COLO668 (cell line): Measurements from ENCODE around the gene INVS.

Experiments
- DNase-seq: peaks from one replicate; lab custom pipeline; 2025; ENCODE audit not compliant: unreplicated experiment; lab: John Stamatoyannopoulos, UW

The INVS gene

DNA sequence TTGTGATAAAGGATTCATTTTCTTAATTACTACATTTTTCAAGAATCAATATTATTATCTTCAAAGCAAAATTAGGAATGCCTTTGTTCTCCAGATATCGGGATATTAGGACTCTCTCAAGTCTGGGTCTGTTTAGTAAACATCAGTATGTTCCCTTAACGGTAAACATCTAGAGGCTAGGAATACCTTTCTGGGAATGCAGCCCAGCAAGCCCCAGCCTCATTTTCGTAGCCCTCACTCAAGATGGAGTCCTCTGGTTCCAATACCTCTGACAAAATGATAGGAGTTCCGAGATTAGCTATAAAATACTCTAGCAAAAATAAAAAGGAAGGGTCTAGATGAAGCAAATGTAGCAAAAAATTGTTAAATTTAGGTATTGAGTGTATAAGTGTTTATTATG is 169.2 kb downstream of the INVS start:
- DNase-seq: no peak

DNA sequence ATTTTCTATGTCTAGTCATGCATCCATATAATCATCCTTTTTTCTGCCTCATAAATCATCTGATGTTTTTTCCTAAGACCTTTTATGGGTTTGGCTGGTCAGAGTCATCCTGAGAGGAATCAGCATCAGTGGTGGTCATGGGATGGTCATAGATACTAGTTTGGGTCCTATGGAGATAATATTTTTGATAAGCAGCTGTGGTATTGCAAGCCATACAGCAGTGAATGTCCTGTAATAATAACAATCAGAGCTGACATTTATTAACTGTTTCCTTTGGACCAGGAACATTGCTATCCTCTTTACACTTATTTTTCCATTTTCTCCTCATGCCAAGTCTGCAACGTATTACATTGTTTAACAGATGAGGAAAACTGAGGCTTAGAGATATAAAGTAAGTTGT is 170.6 kb downstream of the INVS start:
- no peak for DNase-seq

DNA sequence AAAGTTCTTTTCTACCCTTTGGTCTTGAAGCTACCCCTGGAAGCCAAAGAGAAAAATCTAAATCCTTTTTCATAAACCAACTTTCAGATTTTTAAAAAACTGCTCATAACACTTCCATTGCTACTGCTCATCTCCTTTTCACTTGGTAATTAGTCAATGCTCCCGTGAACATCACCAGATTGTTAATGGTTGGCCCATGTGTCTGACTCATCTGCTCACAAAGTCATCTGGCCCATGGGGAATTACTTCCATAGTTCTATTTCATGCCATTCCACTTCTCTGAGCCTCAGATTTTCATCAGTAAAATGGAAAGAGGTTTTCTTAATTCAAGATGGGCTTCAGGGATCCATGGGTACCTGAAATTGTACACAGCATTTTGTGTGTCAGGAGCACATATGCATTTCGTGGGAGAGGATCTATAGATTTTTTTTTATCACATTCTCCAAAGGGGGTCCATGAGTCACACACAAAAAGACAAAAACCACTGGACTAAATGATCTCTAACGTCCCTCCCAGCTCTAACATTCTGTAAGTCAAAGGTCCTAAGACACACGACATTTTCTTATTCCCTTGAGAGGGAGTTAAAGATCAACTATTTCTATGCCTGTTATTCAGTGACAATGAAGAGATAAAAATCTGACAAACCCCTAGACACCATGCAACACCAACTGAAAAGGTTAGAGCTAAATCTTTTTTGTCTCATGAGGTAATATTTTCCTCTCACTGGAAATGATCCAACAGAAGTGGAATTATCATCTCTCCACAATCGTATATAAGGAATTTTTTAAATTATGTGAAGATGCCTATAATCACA is 178.3 kb downstream of the INVS start:
- DNase-seq: no peak

DNA sequence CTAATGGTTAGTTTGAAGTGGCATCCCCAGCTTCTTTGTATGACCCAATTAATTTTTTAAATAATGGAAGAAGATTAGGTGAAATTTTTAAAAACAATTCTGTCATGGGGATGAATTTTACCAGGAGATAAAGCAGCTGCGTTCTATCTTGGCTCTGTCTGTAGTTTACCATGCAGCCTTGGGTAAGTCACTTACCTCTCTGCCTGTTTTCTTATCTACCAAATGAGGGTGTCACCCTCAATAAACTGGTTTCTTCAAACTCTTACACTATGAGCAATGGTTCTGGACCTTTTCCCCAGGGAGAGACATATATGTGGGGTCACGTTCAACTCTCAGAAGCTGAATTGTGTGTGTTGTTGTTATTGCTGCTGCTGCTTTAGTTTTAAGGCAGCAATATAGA is 182.0 kb downstream of the INVS start:
- DNase-seq: no peak

DNA sequence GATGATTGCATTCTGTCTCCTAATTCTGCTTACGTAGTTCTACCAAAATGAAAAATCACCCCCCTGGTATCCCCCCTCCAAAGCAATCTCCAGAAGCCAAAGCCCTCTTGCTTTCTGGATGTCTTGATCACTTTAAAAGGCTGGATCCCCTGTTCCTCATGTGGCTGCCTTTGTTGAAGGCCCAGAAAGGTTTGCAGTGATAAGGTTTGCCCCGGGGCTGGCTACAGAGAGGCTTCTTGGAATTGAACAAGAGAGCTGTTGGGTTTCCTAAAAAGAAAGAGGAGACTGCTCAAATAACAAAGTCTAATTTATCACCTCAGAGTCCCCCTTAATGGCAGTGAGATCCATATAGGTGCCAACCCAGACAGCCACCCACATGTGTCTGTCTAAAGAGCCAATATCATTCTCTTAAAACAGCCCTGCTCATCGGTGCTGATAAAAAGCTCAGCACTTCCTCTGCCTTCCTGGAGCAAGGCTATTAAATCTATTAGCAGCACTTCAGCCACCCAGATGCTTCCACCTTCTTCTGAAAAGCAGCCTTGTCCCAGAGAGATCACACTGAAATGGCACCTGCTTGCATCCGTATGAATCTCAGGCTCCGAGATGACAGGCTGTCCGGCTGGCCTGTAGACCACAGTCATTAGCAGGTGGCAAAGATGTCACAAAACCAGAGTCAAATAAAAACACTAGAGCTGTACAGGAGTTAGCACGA is 182.8 kb downstream of the INVS start:
- DNase-seq: no peak

DNA sequence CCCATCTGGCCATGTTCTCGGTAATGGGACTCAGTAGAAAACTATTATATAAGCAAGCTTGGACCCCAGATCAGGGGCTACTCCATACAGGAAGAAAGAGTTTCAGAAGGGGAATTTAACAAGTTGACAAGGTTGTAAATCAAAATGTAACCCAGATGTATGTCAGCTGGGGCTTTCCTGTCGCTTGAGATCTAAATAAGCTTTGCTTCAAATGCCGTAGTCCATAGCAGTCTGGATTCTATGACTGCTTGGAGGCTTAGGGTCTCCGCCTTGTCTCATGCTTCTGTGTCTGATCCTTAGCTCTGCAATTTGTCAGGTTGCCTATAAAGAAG is 183.3 kb downstream of the INVS start:
- DNase-seq: no peak

DNA sequence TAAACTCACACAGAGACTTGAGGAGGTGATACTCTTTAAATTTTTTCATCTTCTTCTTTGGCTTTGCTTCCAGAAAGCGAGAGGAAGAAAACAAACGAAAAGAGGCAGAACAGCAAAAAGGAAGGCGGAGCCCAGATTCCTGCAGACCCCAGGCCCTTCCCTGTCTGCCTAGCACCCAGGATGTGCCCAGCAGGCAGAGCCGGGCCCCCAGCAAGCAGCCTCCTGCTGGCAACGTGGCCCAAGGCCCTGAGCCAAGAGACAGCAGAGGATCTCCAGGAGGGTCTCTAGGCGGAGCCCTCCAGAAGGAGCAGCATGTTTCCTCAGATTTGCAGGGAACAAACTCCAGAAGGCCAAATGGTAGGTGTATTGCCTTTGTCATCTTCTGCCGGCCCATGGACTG is 185.2 kb downstream of the INVS start:
- DNase-seq: no peak

DNA sequence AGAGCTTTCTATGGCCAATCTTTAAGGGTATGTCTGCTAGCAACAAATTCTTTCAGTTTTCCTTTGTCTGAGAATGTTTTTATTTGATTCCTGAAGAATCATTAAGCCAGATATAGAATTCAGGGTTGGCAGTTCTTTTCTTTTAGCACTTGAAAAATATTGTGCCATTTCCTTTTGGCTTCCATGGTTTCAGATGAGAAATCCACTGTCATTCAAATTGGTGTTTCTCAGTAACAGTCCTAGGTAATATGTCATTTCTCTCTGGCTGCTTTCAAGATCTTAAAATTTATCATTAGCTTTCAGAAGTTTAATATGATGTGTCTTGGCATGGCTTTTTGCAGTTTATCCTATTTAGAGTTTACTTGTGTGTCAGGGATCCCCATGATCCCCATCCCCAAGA is 186.0 kb downstream of the INVS start:
- no peak for DNase-seq

DNA sequence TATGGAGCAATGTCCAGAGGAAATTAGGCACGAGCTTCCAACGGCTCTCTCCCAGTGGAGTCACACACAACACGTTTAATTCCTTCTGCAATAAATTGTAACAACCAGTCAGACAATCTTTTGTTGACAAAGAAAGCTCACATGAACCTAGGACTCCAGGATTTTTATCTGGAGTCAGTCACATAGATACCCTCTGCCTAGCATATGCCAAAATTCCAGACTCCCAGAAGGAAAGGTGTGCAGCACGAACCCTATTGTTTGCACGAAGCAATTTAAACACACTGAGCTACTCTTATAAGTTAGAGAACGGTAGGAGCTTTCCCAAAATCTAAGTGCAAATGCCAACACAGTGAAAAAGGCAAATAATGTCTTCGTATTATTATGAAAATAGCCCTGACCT is 186.6 kb downstream of the INVS start:
- DNase-seq: no peak

DNA sequence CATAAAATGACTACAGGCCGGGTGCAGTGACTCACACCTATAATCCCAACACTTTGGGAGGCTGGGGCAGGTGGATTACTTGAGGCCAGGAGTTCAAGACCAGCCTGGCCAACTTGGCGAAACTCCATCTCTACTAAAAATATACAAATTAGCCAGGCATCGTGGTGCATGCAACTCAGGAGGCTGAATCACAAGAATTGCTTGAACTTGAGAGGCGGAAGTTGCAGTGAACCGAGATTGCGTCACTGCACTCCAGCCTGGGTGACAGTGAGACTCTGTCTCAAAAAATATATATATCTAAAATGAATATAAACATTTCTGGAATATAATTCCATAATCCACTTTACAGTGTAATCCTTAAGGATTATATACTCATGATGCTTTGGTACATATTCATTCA is 187.2 kb downstream of the INVS start:
- DNase-seq: no peak

DNA sequence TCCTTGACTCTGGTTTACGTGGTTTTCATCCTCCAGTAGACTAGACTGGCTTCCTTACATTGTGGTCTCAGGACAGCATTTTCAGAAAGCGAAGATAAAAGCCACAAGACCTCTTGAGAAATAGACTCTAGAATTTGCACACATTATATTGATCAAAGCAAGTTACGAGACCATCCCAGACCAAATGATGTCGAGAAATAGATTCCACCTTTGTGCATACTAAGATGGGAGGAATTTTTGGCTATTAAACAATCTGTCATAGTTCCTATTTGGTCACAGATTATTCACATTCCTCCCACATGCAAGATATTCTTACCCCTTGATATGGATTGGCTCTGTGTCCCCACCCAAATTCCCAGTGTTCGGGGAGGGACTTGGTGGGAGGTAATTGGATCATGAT is 188.1 kb downstream of the INVS start:
- no peak for DNase-seq

DNA sequence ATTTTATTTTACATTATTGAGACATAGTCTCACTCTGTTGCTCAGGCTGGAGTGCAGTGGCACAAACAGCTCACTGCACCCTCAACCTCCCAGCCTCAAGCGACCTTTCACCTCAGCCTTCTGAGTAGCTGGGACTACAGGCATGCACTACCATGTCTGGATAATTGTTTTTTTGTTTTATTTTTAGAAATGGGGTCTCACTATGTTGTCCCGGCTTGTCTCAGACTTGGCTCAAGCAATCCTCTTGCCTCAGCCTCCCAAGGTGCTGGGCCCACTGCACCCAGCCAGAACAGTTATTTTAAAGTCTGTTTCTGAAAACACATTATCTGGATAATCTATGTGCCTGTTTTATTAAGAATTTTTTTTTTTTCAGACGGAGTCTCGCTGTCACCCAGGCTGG is 191.7 kb downstream of the INVS start:
- no peak for DNase-seq

DNA sequence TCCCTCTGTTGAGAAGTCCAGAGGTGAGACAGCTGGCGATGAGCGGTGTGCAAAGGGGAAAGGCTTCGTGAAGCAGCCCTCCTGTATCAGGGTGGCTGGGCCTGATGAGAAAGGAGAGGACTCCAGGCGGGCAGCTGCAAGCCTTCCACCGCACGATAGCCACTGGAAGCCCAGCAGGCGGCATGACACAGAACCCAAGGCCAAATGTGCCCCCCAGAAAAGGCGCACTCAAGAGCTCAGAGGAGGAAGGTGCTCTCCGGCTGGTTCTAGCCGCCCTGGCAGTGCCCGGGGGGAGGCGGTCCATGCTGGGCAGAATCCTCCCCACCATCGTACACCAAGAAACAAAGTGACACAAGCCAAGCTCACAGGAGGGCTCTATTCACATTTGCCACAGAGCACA is 193.4 kb downstream of the INVS start:
- no peak for DNase-seq

DNA sequence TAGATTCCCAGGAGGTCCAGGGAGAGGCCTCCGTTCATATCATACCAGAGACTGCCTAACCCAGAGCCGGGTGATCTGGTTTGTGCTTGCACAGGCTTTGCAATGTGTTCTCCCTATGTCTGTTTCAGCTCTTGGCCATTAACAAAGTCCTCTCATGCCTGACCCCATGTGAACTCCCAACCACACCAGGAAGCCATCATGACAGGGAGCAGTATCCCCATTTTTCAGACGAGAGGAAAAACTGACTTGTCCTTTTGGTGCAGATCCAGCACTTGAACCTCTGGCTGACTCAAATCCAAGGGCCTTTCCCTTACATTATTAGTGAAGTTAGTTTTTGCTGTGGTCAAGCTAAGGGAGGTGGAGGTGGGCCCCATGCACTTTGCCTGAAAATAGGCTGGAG is 195.3 kb downstream of the INVS start:
- DNase-seq: no peak

DNA sequence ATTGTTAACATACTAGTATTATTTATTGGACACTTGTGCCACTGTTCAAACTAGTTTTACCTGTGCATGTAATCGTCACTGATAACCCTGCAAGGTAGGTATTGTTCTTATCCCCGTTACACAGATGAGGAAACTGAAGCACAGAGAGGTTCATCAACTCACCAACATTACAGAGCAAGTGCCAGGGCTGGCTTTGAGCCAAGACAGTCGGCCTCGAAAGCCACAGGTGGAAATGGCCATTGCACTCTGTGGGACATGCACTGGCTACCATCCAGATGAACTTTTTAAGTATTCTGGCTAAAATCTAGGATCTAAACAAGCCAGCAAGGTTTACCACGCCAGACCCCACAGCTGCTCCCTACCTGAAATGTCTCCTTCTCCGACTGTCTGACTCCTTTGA is 195.8 kb downstream of the INVS start:
- no peak for DNase-seq

DNA sequence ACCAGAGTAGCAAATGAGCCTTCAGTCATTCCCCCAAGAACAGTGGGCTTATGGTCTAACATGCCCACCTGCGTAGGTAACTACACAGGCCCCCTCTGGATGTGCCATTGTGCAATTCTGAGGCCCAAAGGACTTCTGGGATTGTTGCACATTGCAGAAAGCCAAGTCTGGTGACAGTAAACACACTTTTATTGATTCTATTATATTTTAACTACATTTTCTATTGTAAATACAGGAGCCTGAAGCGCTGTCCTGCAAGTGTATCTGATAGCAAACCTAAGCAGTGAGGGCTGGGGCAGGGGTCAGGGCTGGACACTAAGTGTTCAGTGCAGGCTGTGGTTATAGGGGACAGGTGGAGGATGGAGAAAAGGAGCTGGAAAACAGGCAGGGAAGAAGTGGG is 196.2 kb downstream of the INVS start:
- no peak for DNase-seq

DNA sequence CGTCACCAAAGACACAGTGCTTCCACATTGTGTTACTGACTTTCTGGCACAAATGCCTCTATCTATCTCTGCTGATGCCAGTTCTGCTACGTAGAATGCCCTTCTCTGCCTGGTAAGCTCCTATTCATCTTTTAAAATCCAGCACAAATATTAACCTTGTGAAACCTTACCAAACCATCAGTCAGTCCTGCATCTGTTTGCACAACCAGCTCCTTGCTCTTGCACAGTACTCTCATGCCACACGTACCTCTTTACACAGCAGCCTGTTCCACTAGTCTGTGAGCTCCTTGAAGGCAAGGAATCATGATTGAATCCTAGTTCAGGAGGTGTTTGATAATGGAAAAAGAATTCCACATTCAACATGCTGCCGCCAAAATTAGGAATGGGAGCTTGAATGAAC is 197.4 kb downstream of the INVS start:
- no peak for DNase-seq

DNA sequence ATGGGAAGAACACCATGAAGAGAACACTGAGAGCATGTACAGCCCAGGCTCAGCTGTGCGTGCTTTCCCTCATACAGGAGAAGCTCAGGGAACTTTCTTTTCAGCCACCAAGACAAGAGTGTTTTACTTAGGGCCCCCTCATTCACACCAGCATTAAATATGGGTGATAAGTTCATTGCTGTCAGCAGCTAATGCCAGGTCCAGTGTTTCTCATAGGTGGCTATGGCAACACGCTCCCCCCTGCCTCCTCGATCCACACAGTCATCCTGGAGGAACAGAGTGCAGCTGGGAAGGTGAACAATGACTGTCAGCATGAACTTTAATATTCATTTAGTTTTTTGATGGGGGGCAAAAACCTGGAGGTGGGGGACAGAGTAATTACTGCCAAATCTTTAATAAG is 199.3 kb downstream of the INVS start:
- no peak for DNase-seq

DNA sequence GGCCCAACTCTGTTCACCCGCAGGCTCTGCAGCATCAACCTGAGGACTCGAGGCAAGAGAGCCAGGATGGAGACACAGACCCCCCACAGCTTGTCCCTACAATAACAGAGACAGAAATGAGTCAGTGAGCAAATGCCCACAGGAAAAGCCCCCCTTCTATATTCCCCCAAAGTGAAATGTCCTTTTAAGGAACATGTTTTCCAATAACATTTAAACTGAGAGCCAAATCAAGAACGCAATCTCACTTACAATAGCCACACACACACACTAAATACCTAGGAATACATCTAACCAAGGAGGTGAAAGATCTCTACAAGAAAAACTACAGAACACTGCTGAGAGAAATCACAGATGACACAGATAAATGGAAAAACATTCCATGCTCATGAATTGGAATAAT is 204.7 kb downstream of the INVS start:
- no peak for DNase-seq

DNA sequence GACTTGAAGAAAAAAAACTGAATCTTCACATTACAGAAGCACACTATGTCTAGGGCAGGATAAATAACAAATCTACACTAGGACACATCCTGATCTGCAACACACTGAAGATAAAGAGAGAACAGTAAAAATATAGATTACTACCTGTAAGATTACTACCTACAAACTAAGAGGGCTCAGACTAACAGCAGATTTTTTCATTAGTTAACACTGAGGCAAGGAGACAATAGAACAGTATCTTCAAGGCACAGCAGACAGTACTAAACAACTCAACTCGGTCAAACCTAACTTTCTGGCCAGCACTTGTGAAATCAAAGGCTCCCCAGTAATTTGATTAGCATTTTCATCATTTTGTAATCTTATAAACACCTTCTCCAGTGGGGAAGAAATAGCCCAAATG is 207.2 kb downstream of the INVS start:
- no peak for DNase-seq

DNA sequence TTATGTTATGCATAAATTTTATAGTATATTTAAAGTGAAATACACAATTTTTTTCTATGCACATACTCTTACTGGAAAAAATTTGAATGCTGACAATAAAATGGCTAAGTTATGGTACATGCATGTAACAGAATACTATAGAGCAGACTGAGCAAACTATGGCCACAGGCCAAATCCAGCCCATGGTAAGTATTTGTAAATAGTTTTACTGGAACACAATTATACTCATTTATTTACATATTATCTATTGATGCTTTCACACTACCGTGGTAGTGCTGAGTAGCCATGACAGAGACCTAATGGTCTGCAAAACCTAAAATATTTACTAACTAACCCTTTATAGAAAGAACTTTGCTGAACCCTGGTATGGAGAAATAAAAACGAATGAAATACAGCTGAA is 208.0 kb downstream of the INVS start:
- DNase-seq: peak; percentile 33

DNA sequence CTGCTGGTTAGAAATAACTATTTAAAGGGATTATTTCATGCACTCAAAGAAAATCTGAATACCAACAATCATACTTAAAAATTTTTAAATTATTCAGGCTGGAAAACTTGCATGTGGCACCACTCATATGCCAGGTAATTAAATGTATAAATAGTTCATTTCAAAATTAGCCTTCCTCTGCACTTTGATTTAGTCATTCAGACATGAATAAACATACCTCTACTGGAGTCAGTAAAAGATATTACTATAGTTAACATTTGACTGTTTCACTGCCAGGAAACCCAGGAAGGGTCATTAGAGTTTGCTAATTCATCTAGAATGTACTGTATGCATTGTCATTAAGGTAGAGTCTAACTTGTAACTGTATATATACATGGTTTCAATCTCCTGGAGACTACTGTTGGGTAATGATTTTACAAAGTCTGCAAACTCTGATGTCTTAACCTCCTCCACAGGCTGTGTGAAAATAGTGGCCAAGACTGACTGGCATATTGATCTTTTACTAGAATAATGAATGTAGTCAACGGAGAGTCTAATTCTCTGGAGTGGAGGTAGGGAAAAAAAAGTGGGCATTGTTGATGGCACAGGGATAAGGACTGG is 210.0 kb downstream of the INVS start:
- no peak for DNase-seq

DNA sequence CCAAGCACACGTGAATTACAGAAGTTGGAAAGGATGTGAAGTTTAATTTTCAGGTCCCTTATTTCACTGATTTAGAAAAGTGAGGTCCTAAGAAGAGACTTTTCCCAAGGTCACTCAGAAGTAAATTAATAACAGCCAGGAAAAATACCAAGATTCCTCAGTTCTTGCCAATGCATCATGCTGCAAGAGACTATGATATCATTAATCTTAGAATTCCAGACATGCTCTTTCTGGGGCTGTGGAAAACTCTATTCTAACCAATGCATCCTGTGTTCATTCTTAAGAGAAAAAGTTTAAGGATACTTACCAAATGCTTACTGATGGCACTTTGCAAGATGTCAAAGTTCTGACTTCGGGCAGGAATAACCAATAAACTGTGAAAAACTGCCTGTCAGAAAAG is 210.9 kb downstream of the INVS start:
- DNase-seq: no peak
